Duodenal mucosa (tissue), 2 donors: ENCODE results near the gene ZMYM4.

ENCODE experiments used
- H3K27ac ChIP-seq: one replicate; pipeline ENCODE4 v1.7.0; 2013; ENCODE audit warnings: low read depth, low read length
- H3K27me3 ChIP-seq, 2 donors: one replicate each; pipeline ENCODE4 v1.7.0; 2013; ENCODE audit warnings: low read length in 2 of 2, control low read depth in 1 of 2; ENCODE audit not compliant: insufficient read depth in 2 of 2, control insufficient read depth in 1 of 2
- H3K36me3 ChIP-seq, 2 donors: one replicate each; pipeline ENCODE4 v1.7.0; 2013; ENCODE audit warnings: low read length in 2 of 2, control low read depth in 1 of 2; ENCODE audit not compliant: insufficient read depth in 2 of 2, control insufficient read depth in 1 of 2
- H3K4me1 ChIP-seq, 2 donors: one replicate each; pipeline ENCODE4 v1.7.0; 2013; ENCODE audit warnings: low read length in 2 of 2, control low read depth in 1 of 2; ENCODE audit not compliant: insufficient read depth in 2 of 2, control insufficient read depth in 1 of 2
- H3K4me3 ChIP-seq, 2 donors: one replicate each; pipeline ENCODE4 v1.7.0; 2013; ENCODE audit warnings: low read length in 2 of 2, low read depth in 1 of 2
- H3K9ac ChIP-seq, 2 donors: one replicate each; pipeline ENCODE4 v1.7.0; 2013; ENCODE audit warnings: low read length in 2 of 2, low read depth in 1 of 2
- H3K9me3 ChIP-seq, 2 donors: one replicate each; pipeline ENCODE4 v1.7.0; 2013; ENCODE audit warnings: low read length in 2 of 2, control low read depth in 1 of 2; ENCODE audit not compliant: control insufficient read depth in 1 of 2

The ZMYM4 gene

GRCh38 chr1:35386959-35387358 is 118.5 kb downstream of the ZMYM4 start:
- Histone ChIP-seq H3K27ac (no peak overlapping the region), H3K36me3 (peaks cover 13 to 35% of the 10 kb centered on the region in 2 donors), H3K27me3 (no peaks in the 10 kb centered on the region), H3K4me1 (no peaks in the 10 kb centered on the region), H3K4me3 (no peak overlapping the region), H3K9me3 (no peaks in the 10 kb centered on the region), H3K9ac (no peak overlapping the region)

GRCh38 chr1:35390600-35391494 is 122.3 kb downstream of the ZMYM4 start:
- Histone ChIP-seq H3K36me3 (peaks cover 26 to 62% of the 10 kb centered on the region in 2 donors), H3K9me3 (no peaks in the 10 kb centered on the region), H3K4me3 (no peak overlapping the region), H3K9ac (no peak overlapping the region), H3K27me3 (no peaks in the 10 kb centered on the region), H3K4me1 (no peaks in the 10 kb centered on the region), H3K27ac (no peak overlapping the region)

- no peaks in the 10 kb centered on the region for H3K9me3 ChIP-seq
- H3K27ac ChIP-seq, result no peak overlapping the region
- H3K9ac ChIP-seq, result no peak overlapping the region
- peaks cover 35 to 70% of the 10 kb centered on the region in 2 donors for H3K36me3 ChIP-seq
- H3K27me3 ChIP-seq, result no peaks in the 10 kb centered on the region
- H3K4me3 ChIP-seq, result no peak overlapping the region
- H3K4me1 ChIP-seq, result no peaks in the 10 kb centered on the region
Measured at GRCh38 chr1:35394386-35394785, 125.9 kb downstream of the ZMYM4 start.

- H3K4me1 ChIP-seq, result no peaks in the 10 kb centered on the region
- H3K9me3 ChIP-seq, result no peaks in the 10 kb centered on the region
- no peaks in the 10 kb centered on the region for H3K27me3 ChIP-seq
- no peak overlapping the region for H3K27ac ChIP-seq
- H3K36me3 ChIP-seq, result peaks cover 39 to 64% of the 10 kb centered on the region in 2 donors
- H3K9ac ChIP-seq, result no peak overlapping the region
- H3K4me3 ChIP-seq, result no peak overlapping the region
Measured at GRCh38 chr1:35398739-35399138, 130.2 kb downstream of the ZMYM4 start.

- H3K27me3 ChIP-seq, result no peaks in the 10 kb centered on the region
- no peaks in the 10 kb centered on the region for H3K4me1 ChIP-seq
- H3K27ac ChIP-seq, result no peak overlapping the region
- H3K9me3 ChIP-seq, result no peaks in the 10 kb centered on the region
- no peak overlapping the region for H3K9ac ChIP-seq
- H3K36me3 ChIP-seq, result peaks cover 33 to 53% of the 10 kb centered on the region in 2 donors
- no peak overlapping the region for H3K4me3 ChIP-seq
Measured at GRCh38 chr1:35401049-35401448, 132.5 kb downstream of the ZMYM4 start.

GRCh38 chr1:35406103-35406502 is 137.6 kb downstream of the ZMYM4 start:
- Histone ChIP-seq H3K36me3 (peaks cover 15 to 47% of the 10 kb centered on the region in 2 donors), H3K4me3 (no peak overlapping the region), H3K27ac (no peak overlapping the region), H3K27me3 (no peaks in the 10 kb centered on the region), H3K9me3 (no peaks in the 10 kb centered on the region), H3K4me1 (no peaks in the 10 kb centered on the region), H3K9ac (no peak overlapping the region)

GRCh38 chr1:35407743-35408142 is 139.2 kb downstream of the ZMYM4 start:
- Histone ChIP-seq H3K27ac (no peak overlapping the region), H3K9me3 (no peaks in the 10 kb centered on the region), H3K36me3 (peaks cover 15 to 45% of the 10 kb centered on the region in 2 donors), H3K4me3 (no peak overlapping the region), H3K4me1 (no peaks in the 10 kb centered on the region), H3K27me3 (no peaks in the 10 kb centered on the region), H3K9ac (no peak overlapping the region)

GRCh38 chr1:35408925-35409324 is 140.4 kb downstream of the ZMYM4 start:
- Histone ChIP-seq H3K36me3 (peaks cover 15 to 45% of the 10 kb centered on the region in 2 donors), H3K27ac (no peak overlapping the region), H3K9ac (no peak overlapping the region), H3K4me3 (no peak overlapping the region), H3K4me1 (no peaks in the 10 kb centered on the region), H3K27me3 (no peaks in the 10 kb centered on the region), H3K9me3 (no peaks in the 10 kb centered on the region)

GRCh38 chr1:35426097-35426586 is 157.6 kb downstream of the ZMYM4 start:
- H3K4me3 ChIP-seq, result no peak overlapping the region
- H3K36me3 ChIP-seq, result peaks cover 4 to 9% of the 10 kb centered on the region in 2 donors
- no peaks in the 10 kb centered on the region for H3K9me3 ChIP-seq
- no peak overlapping the region for H3K9ac ChIP-seq
- H3K27me3 ChIP-seq, result no peaks in the 10 kb centered on the region
- no peaks in the 10 kb centered on the region for H3K4me1 ChIP-seq
- H3K27ac ChIP-seq, result no peak overlapping the region

- no peaks in the 10 kb centered on the region for H3K9me3 ChIP-seq
- H3K27ac ChIP-seq, result no peak overlapping the region
- H3K36me3 ChIP-seq, result peaks cover 12 to 15% of the 10 kb centered on the region in 2 donors
- H3K27me3 ChIP-seq, result no peaks in the 10 kb centered on the region
- no peak overlapping the region for H3K9ac ChIP-seq
- H3K4me1 ChIP-seq, result no peaks in the 10 kb centered on the region
- H3K4me3 ChIP-seq, result no peak overlapping the region
Measured at GRCh38 chr1:35428360-35428759, 159.9 kb downstream of the ZMYM4 start.
